ENCODE measurements around the gene CEP104. TPM values are rescaled to one million over a fixed set of nuclear protein-coding genes. Genes with fewer than 3 reads are reported as not detected.

Gene CEP104
- total RNA-seq, 5 donors from 2014 or later (not counting 1 experiment from before 2014, with no cell fraction given), result 39.9 to 64.7 (median 58.5) TPM

DNA sequence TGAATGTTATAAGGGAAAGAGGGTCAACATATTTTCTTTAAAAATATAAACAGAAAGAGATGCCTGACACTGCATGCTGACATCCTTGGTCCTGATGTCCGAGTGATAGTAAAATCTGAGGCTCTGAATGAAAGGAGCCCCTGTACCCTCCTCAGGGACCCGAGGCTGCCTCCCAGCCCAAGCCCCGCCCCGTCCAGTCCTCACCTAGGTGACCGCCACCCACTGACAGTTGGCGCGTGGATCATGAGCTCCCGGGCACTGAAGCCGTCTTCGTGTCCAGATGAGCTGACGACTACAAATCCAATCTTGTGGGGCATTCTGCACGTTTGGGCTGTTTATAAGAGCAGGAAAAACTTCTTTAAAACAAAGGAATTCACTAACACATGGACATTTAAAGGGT lies 4.9 kb downstream of the CEP104 start:
- POLR2A ChIA-PET, result no interaction called here
- Mint-ChIP-seq H3K4me1 (peaks cover 18 to 21% (median 20%) of the 10 kb centered on the region in 3 donors), H3K9me3 (no peaks in the 10 kb centered on the region), H3K27me3 (no peaks in the 10 kb centered on the region), H3K36me3 (peaks cover 25% of the 10 kb centered on the region), H3K27ac (no peak overlapping the region), H3K4me3 (no peak overlapping the region)
- ATAC-seq (replicated peaks in 1 of 4) (no peak), DNase-seq (no peak)
- peaks cover 16 to 33% of the 10 kb centered on the region in 2 donors for H3K36me3 ChIP-seq (ENCODE audit: control insufficient read depth in 2 of 2, extremely low read depth in 1 of 2, insufficient read depth in 1 of 2, low read length in 1 of 2)
- peaks cover 6 to 15% of the 10 kb centered on the region in 2 experiments for H3K4me1 ChIP-seq (ENCODE audit: control insufficient read depth in 1 of 2, extremely low read depth in 1 of 2, insufficient read depth in 2 of 2, low read length in 2 of 2)
- CTCF ChIA-PET, result no interaction called here
- no peaks in the 10 kb centered on the region for H3K9me3 ChIP-seq
- H3K4me3 ChIP-seq (ENCODE audit: control insufficient read depth in 1 of 2, extremely low read depth in 1 of 2, low read length in 1 of 2), result no peak overlapping the region
- no peak overlapping the region for H3K27ac ChIP-seq (ENCODE audit: low read length)
- WGBS (ENCODE audit: insufficient coverage), result 96% methylated on average over 9 of the region's 12 CpGs
- no peaks in the 10 kb centered on the region for H3K27me3 ChIP-seq (replicated peaks in 1 of 2; ENCODE audit: control insufficient read depth in 2 of 2, extremely low read depth in 1 of 2, insufficient read depth in 2 of 2, low read length in 1 of 2)

DNA sequence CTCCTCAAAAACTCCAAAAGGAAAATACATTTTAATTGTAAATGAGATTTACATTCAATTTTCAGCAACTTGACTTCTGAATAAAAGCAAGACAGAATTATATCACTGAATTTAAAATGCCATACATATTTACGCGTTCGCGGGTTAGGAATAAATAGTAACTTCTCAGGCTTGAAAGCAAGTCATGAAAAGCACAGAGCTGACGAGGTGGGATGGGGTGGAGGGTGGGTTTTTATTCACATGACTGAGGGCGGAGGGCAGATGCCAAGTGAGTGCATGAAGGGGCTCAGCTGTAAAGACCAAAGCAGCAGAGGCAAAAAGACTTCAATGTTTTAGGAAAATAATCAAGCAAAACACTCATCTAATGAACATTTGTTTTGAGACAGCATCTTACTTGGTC lies 5.7 kb downstream of the CEP104 start:
- peaks cover 30% of the 10 kb centered on the region for H3K36me3 Mint-ChIP-seq
- H3K9me3 Mint-ChIP-seq, result no peaks in the 10 kb centered on the region
- POLR2A ChIA-PET, result no interaction called here

DNA sequence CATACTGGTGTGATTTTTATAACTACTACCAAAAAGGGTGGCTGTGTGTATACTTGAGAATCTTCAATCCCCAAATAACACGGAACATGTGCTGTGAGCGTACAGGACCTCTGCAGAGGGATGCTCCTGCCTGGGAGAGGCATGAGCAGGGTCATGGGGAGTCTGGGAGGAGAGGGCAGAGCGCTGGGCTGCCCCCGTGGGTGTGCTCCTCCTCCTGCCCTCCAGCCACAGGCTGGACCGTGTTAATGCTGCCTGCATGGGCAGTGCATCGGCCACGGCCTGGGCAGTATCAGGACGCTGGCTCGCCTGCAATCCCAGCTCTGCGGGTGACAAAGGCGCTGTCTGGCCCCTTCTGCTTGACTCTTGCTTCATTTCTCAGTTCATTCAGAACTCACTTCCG lies 6.2 kb downstream of the CEP104 start:
- no peaks in the 10 kb centered on the region for H3K27me3 Mint-ChIP-seq
- peaks cover 30% of the 10 kb centered on the region for H3K36me3 Mint-ChIP-seq
- Histone ChIP-seq H3K4me1 (ENCODE audit: control insufficient read depth in 1 of 2, extremely low read depth in 1 of 2, insufficient read depth in 2 of 2, low read length in 2 of 2) (peaks cover 3 to 8% of the 10 kb centered on the region in 2 experiments), H3K4me3 (ENCODE audit: control insufficient read depth in 1 of 2, extremely low read depth in 1 of 2, low read length in 1 of 2) (no peak overlapping the region), H3K36me3 (ENCODE audit: control insufficient read depth in 2 of 2, extremely low read depth in 1 of 2, insufficient read depth in 1 of 2, low read length in 1 of 2) (peaks cover 18 to 40% of the 10 kb centered on the region in 2 donors), H3K9me3 (no peaks in the 10 kb centered on the region), H3K27me3 (replicated peaks in 1 of 2; ENCODE audit: control insufficient read depth in 2 of 2, extremely low read depth in 1 of 2, insufficient read depth in 2 of 2, low read length in 1 of 2) (no peaks in the 10 kb centered on the region), H3K27ac (ENCODE audit: low read length) (no peak overlapping the region)
- 85% methylated on average over 8 of the region's 12 CpGs for WGBS (ENCODE audit: insufficient coverage)
- POLR2A ChIA-PET, result no interaction called here
- CTCF ChIA-PET, result no interaction called here
- H3K4me3 Mint-ChIP-seq, result no peak overlapping the region
- no peaks in the 10 kb centered on the region for H3K9me3 Mint-ChIP-seq
- peaks cover 15 to 17% (median 15%) of the 10 kb centered on the region in 3 donors for H3K4me1 Mint-ChIP-seq
- ATAC-seq (replicated peaks in 1 of 4) (no peak), DNase-seq (no peak)
- no peak overlapping the region for H3K27ac Mint-ChIP-seq

More for the DNA sequence above, 5.7 kb downstream of the CEP104 start:
- CTCF ChIA-PET, result no interaction called here
- Histone ChIP-seq H3K9me3 (no peaks in the 10 kb centered on the region), H3K4me3 (ENCODE audit: control insufficient read depth in 1 of 2, extremely low read depth in 1 of 2, low read length in 1 of 2) (no peak overlapping the region), H3K27me3 (replicated peaks in 1 of 2; ENCODE audit: control insufficient read depth in 2 of 2, extremely low read depth in 1 of 2, insufficient read depth in 2 of 2, low read length in 1 of 2) (no peaks in the 10 kb centered on the region), H3K27ac (ENCODE audit: low read length) (no peak overlapping the region), H3K4me1 (ENCODE audit: control insufficient read depth in 1 of 2, extremely low read depth in 1 of 2, insufficient read depth in 2 of 2, low read length in 2 of 2) (peaks cover 6 to 12% of the 10 kb centered on the region in 2 experiments), H3K36me3 (ENCODE audit: control insufficient read depth in 2 of 2, extremely low read depth in 1 of 2, insufficient read depth in 1 of 2, low read length in 1 of 2) (peaks cover 18 to 40% of the 10 kb centered on the region in 2 donors)
- Mint-ChIP-seq H3K27me3 (no peaks in the 10 kb centered on the region), H3K4me3 (no peak overlapping the region), H3K4me1 (peaks cover 17 to 20% (median 19%) of the 10 kb centered on the region in 3 donors), H3K27ac (no peak overlapping the region)
- 100% methylated on average over 1 of the region's 6 CpGs for WGBS (ENCODE audit: insufficient coverage)
- no peak for DNase-seq
- no peak for ATAC-seq (replicated peaks in 1 of 4)

DNA sequence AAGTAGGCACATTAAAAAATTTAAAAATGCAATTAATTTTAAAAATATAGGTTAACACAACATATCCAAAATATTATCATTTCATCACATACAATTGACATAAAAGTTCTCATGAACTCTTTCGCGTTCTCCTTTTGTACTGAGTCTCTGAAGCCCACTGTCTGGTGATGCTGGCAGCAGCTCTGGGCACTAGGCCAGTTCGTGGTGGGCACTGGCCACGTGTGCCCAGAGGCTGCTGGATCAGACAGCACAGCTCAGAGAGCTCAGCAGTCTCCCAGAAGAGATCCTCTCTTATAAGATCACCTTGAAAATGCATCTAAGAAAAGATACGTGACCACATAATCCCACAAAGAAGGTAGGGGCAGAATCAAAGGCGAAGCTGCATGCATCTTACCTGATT lies 9.9 kb downstream of the CEP104 start:
- Histone ChIP-seq H3K4me1 (ENCODE audit: control insufficient read depth in 1 of 2, extremely low read depth in 1 of 2, insufficient read depth in 2 of 2, low read length in 2 of 2) (no peaks in the 10 kb centered on the region), H3K27ac (ENCODE audit: low read length) (no peak overlapping the region), H3K9me3 (no peaks in the 10 kb centered on the region), H3K4me3 (ENCODE audit: control insufficient read depth in 1 of 2, extremely low read depth in 1 of 2, low read length in 1 of 2) (no peak overlapping the region), H3K27me3 (replicated peaks in 1 of 2; ENCODE audit: control insufficient read depth in 2 of 2, extremely low read depth in 1 of 2, insufficient read depth in 2 of 2, low read length in 1 of 2) (no peaks in the 10 kb centered on the region), H3K36me3 (ENCODE audit: control insufficient read depth in 2 of 2, extremely low read depth in 1 of 2, insufficient read depth in 1 of 2, low read length in 1 of 2) (peaks cover 24 to 64% of the 10 kb centered on the region in 2 donors)
- ChIA-PET POLR2A (no interaction called here), CTCF (no interaction called here)
- H3K4me3 Mint-ChIP-seq, result no peak overlapping the region
- H3K4me1 Mint-ChIP-seq, result no peaks in the 10 kb centered on the region
- H3K27me3 Mint-ChIP-seq, result no peaks in the 10 kb centered on the region
- H3K9me3 Mint-ChIP-seq, result no peaks in the 10 kb centered on the region
- DNase-seq (no peak), ATAC-seq (replicated peaks in 1 of 4) (no peak)
- H3K27ac Mint-ChIP-seq, result no peak overlapping the region
- peaks cover 42% of the 10 kb centered on the region for H3K36me3 Mint-ChIP-seq
- WGBS (ENCODE audit: insufficient coverage), result 86% methylated on average over 4 of the region's 6 CpGs

DNA sequence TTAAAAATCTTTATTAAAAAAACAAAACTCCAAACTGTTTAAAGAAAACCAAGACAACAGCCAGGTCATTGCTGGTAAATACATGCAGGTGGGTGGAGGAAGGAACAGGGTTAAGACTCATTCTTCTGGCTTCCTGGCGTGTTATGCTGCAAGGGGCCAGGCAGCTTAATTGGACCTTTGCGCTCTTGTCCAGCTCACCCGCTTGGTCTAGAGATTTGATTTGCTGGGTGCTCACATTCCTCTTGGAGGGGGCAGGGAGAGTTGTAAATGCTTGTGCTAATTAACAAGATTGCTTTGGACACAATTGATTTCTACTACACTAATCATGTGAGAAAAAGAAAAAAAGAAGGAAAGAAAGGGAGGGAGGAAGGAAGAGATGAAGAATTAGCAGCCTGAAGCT lies 10.5 kb downstream of the CEP104 start:
- no peak overlapping the region for H3K27ac Mint-ChIP-seq
- H3K9me3 Mint-ChIP-seq, result no peaks in the 10 kb centered on the region
- no peak overlapping the region for H3K4me3 Mint-ChIP-seq
- DNase-seq (no peak), ATAC-seq (replicated peaks in 1 of 4) (no peak)
- Histone ChIP-seq H3K36me3 (ENCODE audit: control insufficient read depth in 2 of 2, extremely low read depth in 1 of 2, insufficient read depth in 1 of 2, low read length in 1 of 2) (peaks cover 25 to 62% of the 10 kb centered on the region in 2 donors), H3K4me1 (ENCODE audit: control insufficient read depth in 1 of 2, extremely low read depth in 1 of 2, insufficient read depth in 2 of 2, low read length in 2 of 2) (no peaks in the 10 kb centered on the region), H3K9me3 (no peaks in the 10 kb centered on the region), H3K4me3 (ENCODE audit: control insufficient read depth in 1 of 2, extremely low read depth in 1 of 2, low read length in 1 of 2) (no peak overlapping the region), H3K27me3 (replicated peaks in 1 of 2; ENCODE audit: control insufficient read depth in 2 of 2, extremely low read depth in 1 of 2, insufficient read depth in 2 of 2, low read length in 1 of 2) (no peaks in the 10 kb centered on the region), H3K27ac (ENCODE audit: low read length) (no peak overlapping the region)
- 100% methylated on average over 1 of the region's 3 CpGs for WGBS (ENCODE audit: insufficient coverage)
- no peaks in the 10 kb centered on the region for H3K4me1 Mint-ChIP-seq
- ChIA-PET CTCF (interaction anchor here in 1 of 2 donors (0.7 kb wide), 1 partner anchor 200 kb away, joined by 3 read pairs; no protein-coding TSS in a partner anchor), POLR2A (no interaction called here)
- no peaks in the 10 kb centered on the region for H3K27me3 Mint-ChIP-seq
- H3K36me3 Mint-ChIP-seq, result peaks cover 45% of the 10 kb centered on the region

DNA sequence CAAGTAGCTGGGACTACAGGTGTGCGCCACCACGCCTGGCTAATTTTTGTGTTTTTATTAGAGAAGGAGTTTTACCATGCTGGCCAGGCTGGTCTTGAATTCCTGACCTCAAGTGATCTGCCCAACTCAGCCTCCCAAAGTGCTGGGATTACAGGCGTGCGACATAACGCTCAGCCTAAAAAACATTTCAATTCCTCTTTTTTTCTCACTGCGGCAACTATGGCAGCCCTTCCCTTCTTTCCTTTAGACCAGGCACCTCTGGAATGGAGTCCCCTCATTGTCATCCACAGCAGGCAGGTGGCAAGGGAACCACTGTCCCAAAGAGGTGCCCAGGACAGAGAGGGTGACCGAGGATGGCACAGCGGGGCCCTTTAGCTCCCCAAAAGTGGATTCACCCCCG lies 14.1 kb downstream of the CEP104 start:
- H3K4me3 ChIP-seq (ENCODE audit: control insufficient read depth in 1 of 2, extremely low read depth in 1 of 2, low read length in 1 of 2), result no peak overlapping the region

DNA sequence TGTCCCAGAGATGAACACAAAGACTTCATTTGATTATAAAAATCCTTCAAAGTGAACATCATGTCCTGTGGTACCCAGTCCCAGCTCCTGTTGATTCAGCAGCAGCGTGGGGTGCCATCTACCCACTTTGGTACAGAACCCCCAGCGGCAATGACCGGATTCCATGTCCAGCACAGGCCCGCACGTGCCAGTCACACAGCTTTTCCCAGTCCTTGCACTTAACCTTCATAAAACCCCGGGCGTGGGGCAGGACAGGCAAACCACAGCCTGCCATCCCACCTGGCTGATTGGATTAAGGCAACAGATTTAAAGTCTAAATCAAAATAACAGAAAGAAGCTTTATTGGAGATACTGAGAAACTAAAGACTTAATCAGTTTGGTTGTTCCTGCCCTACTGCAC lies 15.5 kb downstream of the CEP104 start:
- no peak overlapping the region for H3K4me3 Mint-ChIP-seq
- CTCF ChIA-PET, result no interaction called here
- peaks cover 29 to 73% of the 10 kb centered on the region in 2 donors for H3K36me3 ChIP-seq (ENCODE audit: control insufficient read depth in 2 of 2, extremely low read depth in 1 of 2, insufficient read depth in 1 of 2, low read length in 1 of 2)

More for the DNA sequence above, 14.1 kb downstream of the CEP104 start:
- Mint-ChIP-seq H3K36me3 (peaks cover 60% of the 10 kb centered on the region), H3K4me3 (no peak overlapping the region), H3K4me1 (no peaks in the 10 kb centered on the region), H3K27ac (no peak overlapping the region), H3K27me3 (no peaks in the 10 kb centered on the region), H3K9me3 (no peaks in the 10 kb centered on the region)
- 100% methylated on average over 4 of the region's 9 CpGs for WGBS (ENCODE audit: insufficient coverage)
- POLR2A ChIA-PET, result no interaction called here
- Histone ChIP-seq H3K4me1 (ENCODE audit: control insufficient read depth in 1 of 2, extremely low read depth in 1 of 2, insufficient read depth in 2 of 2, low read length in 2 of 2) (no peaks in the 10 kb centered on the region), H3K36me3 (ENCODE audit: control insufficient read depth in 2 of 2, extremely low read depth in 1 of 2, insufficient read depth in 1 of 2, low read length in 1 of 2) (peaks cover 26 to 74% of the 10 kb centered on the region in 2 donors), H3K9me3 (no peaks in the 10 kb centered on the region), H3K27me3 (replicated peaks in 1 of 2; ENCODE audit: control insufficient read depth in 2 of 2, extremely low read depth in 1 of 2, insufficient read depth in 2 of 2, low read length in 1 of 2) (no peaks in the 10 kb centered on the region), H3K27ac (ENCODE audit: low read length) (no peak overlapping the region)
- ATAC-seq (replicated peaks in 1 of 4) (no peak), DNase-seq (no peak)
- CTCF ChIA-PET, result interaction anchor here in 1 of 2 donors (0.6 kb wide), 1 partner anchor 115 kb away, joined by 6 read pairs; no protein-coding TSS in a partner anchor

More for the DNA sequence above, 15.5 kb downstream of the CEP104 start:
- Mint-ChIP-seq H3K4me1 (no peaks in the 10 kb centered on the region), H3K9me3 (peaks cover 0 to 4% (median 4%) of the 10 kb centered on the region in 3 donors), H3K36me3 (peaks cover 61% of the 10 kb centered on the region), H3K27ac (no peak overlapping the region), H3K27me3 (no peaks in the 10 kb centered on the region)
- no peaks in the 10 kb centered on the region for H3K9me3 ChIP-seq
- H3K27ac ChIP-seq (ENCODE audit: low read length), result no peak overlapping the region
- WGBS (ENCODE audit: insufficient coverage), result 97% methylated on average over 5 of the region's 7 CpGs
- no peaks in the 10 kb centered on the region for H3K4me1 ChIP-seq (ENCODE audit: control insufficient read depth in 1 of 2, extremely low read depth in 1 of 2, insufficient read depth in 2 of 2, low read length in 2 of 2)
- H3K27me3 ChIP-seq (replicated peaks in 1 of 2; ENCODE audit: control insufficient read depth in 2 of 2, extremely low read depth in 1 of 2, insufficient read depth in 2 of 2, low read length in 1 of 2), result no peaks in the 10 kb centered on the region
- no peak overlapping the region for H3K4me3 ChIP-seq (ENCODE audit: control insufficient read depth in 1 of 2, extremely low read depth in 1 of 2, low read length in 1 of 2)
- ATAC-seq (replicated peaks in 1 of 4) (no peak), DNase-seq (no peak)
- POLR2A ChIA-PET, result no interaction called here

Data from T-cell (primary cell).